ENCODE measurements around the gene PCNX4. TPM values are rescaled to one million over a fixed set of nuclear protein-coding genes. Genes with fewer than 3 reads are reported as not detected.

PCNX4 gene
- total RNA-seq, 4 donors from 2014 or later, result 63.5 to 139 (median 85.4) TPM

DNA sequence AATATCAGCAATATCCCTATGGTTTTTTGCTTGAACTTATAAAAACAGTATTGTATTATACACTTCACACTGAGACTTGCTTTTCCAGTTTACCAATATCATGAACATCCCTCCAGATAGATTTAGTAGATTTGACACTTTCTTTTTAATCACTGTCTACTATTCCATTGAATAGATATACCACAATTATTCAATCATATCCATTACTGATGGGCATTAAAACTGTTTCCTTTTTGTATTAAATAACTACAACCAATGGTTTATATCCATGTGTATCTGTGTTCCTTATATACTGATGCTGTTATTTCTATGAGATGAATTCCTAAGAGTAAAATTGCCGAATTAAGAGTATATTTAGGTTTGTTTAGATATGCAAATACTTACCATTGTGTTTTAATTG, 86.4 kb downstream of the PCNX4 start:
- no peaks in the 10 kb centered on the region for H3K9me3 ChIP-seq
- intact Hi-C loops (cut with DNase I), result no loop called here
- no peak overlapping the region for H3K27ac ChIP-seq
- TF ChIP-seq, protein P1, sequence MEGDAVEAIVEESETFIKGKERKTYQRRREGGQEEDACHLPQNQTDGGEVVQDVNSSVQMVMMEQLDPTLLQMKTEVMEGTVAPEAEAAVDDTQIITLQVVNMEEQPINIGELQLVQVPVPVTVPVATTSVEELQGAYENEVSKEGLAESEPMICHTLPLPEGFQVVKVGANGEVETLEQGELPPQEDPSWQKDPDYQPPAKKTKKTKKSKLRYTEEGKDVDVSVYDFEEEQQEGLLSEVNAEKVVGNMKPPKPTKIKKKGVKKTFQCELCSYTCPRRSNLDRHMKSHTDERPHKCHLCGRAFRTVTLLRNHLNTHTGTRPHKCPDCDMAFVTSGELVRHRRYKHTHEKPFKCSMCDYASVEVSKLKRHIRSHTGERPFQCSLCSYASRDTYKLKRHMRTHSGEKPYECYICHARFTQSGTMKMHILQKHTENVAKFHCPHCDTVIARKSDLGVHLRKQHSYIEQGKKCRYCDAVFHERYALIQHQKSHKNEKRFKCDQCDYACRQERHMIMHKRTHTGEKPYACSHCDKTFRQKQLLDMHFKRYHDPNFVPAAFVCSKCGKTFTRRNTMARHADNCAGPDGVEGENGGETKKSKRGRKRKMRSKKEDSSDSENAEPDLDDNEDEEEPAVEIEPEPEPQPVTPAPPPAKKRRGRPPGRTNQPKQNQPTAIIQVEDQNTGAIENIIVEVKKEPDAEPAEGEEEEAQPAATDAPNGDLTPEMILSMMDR (IDR thresholded peaks at IDR 0.05), result no peak
- no peak for TF ChIP-seq POLR2A (IDR thresholded peaks at IDR 0.05)
- no peaks in the 10 kb centered on the region for H3K36me3 ChIP-seq
- H3K4me3 ChIP-seq (replicated peaks in 1 of 3), result no peak overlapping the region
- 95 to 100% methylated on average over 1 of the region's 1 CpG for WGBS, 2 donors
- no peaks in the 10 kb centered on the region for H3K27me3 ChIP-seq
- DNase-seq, result no peak
- no peaks in the 10 kb centered on the region for H3K4me1 ChIP-seq

DNA sequence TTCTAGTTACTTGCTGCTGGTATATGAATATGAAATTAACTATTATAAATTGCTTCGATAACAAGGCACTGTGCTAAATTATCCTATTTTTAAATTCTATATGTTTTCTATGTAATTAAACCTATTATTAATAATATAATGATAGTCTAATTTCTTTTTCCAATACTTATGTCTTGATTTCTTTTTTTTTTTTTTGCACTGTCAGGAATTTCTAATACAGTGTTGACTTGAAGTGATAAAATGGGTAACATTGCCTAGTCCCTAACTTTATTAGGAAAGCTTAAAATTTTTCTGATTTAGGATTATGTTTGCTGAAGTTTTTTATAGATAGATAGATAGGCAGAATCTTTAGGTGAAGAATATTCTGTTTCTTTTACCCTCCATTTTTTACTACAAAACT, 87.1 kb downstream of the PCNX4 start:
- Histone ChIP-seq H3K36me3 (no peaks in the 10 kb centered on the region), H3K27ac (no peak overlapping the region), H3K4me3 (replicated peaks in 1 of 3) (no peak overlapping the region), H3K4me1 (no peaks in the 10 kb centered on the region), H3K9me3 (no peaks in the 10 kb centered on the region), H3K27me3 (no peaks in the 10 kb centered on the region)
- intact Hi-C loops (cut with DNase I), result no loop called here
- TF ChIP-seq, protein P1 (IDR thresholded peaks at IDR 0.05), result no peak
- TF ChIP-seq POLR2A (IDR thresholded peaks at IDR 0.05), result no peak
- no peak for DNase-seq
- WGBS, 2 donors, result 95 to 98% methylated on average over 1 of the region's 1 CpG

DNA sequence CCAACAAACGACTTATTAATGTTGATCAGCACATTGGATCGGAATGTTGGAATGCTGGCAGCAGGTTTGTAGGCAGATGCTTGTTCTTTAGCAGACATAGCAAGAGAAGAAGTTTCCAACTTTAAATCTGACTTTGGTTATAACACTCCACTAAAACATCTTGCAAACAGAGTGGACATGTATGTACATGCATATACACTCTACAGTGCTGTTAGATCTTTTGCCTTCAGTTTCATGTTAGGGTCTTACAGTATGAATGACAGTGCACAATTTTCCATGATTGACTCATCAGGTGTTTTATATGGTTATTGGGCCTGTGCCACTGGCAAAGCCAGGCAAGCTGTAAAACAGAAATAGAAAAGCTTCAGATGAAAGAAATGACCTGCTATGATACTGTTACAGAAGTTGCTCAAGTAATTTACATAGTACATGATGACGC, 87.7 kb downstream of the PCNX4 start:
- intact Hi-C loops (cut with DNase I), result no loop called here

DNA sequence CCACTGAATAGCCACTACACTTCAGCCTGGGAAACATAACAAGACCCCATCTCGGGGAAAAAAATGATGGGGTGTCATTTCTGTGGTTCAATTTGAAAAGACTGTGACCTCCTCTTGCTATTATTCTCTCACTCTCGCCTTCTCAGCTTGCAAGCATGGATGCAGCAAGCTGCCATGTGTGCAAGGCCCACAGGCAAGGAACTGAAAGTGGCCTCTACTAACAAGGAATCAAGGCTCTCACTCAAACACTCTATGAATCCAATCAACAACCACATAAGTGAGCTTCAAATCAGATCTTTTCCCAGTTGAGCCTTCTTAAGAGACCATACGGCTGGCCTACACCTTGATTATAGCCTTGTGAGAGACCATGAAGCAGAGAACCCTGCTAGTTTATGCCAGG, 91.4 kb downstream of the PCNX4 start:
- no peak overlapping the region for H3K27ac ChIP-seq
- intact Hi-C loops (cut with DNase I), result loop anchor here (5.0 kb wide), 2 partner anchors 121 to 216 kb away; no protein-coding TSS in a partner anchor
- no peaks in the 10 kb centered on the region for H3K36me3 ChIP-seq
- no peak overlapping the region for H3K4me3 ChIP-seq (replicated peaks in 1 of 3)
- 92 to 96% methylated on average over 3 of the region's 3 CpGs for WGBS, 2 donors
- H3K9me3 ChIP-seq, result no peaks in the 10 kb centered on the region
- H3K27me3 ChIP-seq, result no peaks in the 10 kb centered on the region
- TF ChIP-seq, protein P1 (IDR thresholded peaks at IDR 0.05), result no peak
- TF ChIP-seq POLR2A (IDR thresholded peaks at IDR 0.05), result no peak
- DNase-seq, result no peak
- no peaks in the 10 kb centered on the region for H3K4me1 ChIP-seq

More for the DNA sequence above, 87.7 kb downstream of the PCNX4 start:
- WGBS, 2 donors, result 84 to 91% methylated on average over 3 of the region's 3 CpGs
- no peak overlapping the region for H3K4me3 ChIP-seq (replicated peaks in 1 of 3)
- TF ChIP-seq, protein P1 (IDR thresholded peaks at IDR 0.05), result no peak
- TF ChIP-seq POLR2A (IDR thresholded peaks at IDR 0.05), result no peak
- no peak for DNase-seq
- no peak overlapping the region for H3K27ac ChIP-seq
- no peaks in the 10 kb centered on the region for H3K4me1 ChIP-seq
- H3K9me3 ChIP-seq, result no peaks in the 10 kb centered on the region
- H3K36me3 ChIP-seq, result no peaks in the 10 kb centered on the region
- no peaks in the 10 kb centered on the region for H3K27me3 ChIP-seq

DNA sequence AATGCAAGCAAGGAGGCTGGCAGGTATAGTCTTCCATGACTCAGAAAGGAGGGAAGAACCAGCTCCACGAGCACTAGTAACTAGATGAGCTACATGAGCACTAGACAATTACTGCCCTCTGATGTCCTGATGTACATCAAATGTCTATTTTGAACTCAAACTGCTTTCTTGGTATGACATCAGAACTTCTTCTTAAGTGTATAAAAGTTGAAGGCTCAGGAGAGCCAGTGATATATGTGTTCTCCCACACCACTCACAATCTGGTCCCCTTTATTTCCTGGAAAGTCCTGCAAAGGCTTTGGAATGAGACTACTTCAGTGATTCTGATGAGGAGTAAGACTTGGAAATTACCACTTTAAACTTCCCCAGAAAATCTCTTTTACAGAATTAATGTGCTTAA, 92.0 kb downstream of the PCNX4 start:
- H3K36me3 ChIP-seq, result no peaks in the 10 kb centered on the region
- peak overlapping the region in 2 of 3 donors; percentile 11 to 33 for H3K27ac ChIP-seq
- H3K4me3 ChIP-seq (replicated peaks in 1 of 3), result peak overlapping the region in 1 of 3 donors; percentile 2
- H3K4me1 ChIP-seq, result no peaks in the 10 kb centered on the region
- TF ChIP-seq, protein P1 (IDR thresholded peaks at IDR 0.05), result no peak
- no peak for TF ChIP-seq POLR2A (IDR thresholded peaks at IDR 0.05)
- 25 to 30% methylated on average over 1 of the region's 1 CpG for WGBS, 2 donors
- H3K27me3 ChIP-seq, result no peaks in the 10 kb centered on the region
- no peaks in the 10 kb centered on the region for H3K9me3 ChIP-seq
- no peak for DNase-seq
- intact Hi-C loops (cut with DNase I), result loop anchor here (5.0 kb wide), 2 partner anchors 121 to 216 kb away; no protein-coding TSS in a partner anchor

All from thyroid gland (tissue), 4 donors.